Measurements from ENCODE around the gene C2CD4D.

GRCh38 chr1:151801846-151802245 lies 37.8 kb downstream of the C2CD4D start:
- TF ChIP-seq CTCF (conservative IDR thresholded peaks at IDR 0.05; ENCODE audit: low read depth, low read length) (no peak), EZH2 (IDR thresholded peaks at IDR 0.05; ENCODE audit: borderline replicate concordance, low read depth, low read length, poor library complexity, severe bottlenecking) (no peak)
